GM12878 (cell line): ENCODE measurements around the gene CNIH2. TPM values are rescaled to one million over a fixed set of nuclear protein-coding genes. Genes with fewer than 3 reads are reported as not detected.

ENCODE experiments used
- ATF3 ChIP-seq: IDR thresholded peaks from 2 replicates; pipeline ENCODE4 v1.6.1; 2011; ENCODE audit warnings: low read depth, mild to moderate bottlenecking, low read length, moderate library complexity, borderline replicate concordance; ENCODE audit errors: extremely low read depth
- BCLAF1 ChIP-seq: fragments of 450-650 bp; IDR thresholded peaks from 2 replicates; pipeline ENCODE4 v1.6.1; 2017; ENCODE audit warnings: antibody characterized with exemption, mild to moderate bottlenecking, moderate library complexity
- BRCA1 ChIP-seq: IDR thresholded peaks from 2 replicates; pipeline ENCODE4 v1.6.1; 2011; ENCODE audit warnings: low read depth, low read length, improper control_type of control experiment
- ESRRA ChIP-seq: IDR thresholded peaks from 2 replicates; pipeline ENCODE4 v1.6.1; 2012; ENCODE audit warnings: mild to moderate bottlenecking, low read length, improper control_type of control experiment
- HDAC6 ChIP-seq: fragments of 200-600 bp; sonication (generic); IDR thresholded peaks from one replicate; pipeline ENCODE4 v1.8.0; 2017; ENCODE audit warnings: antibody characterized with exemption; ENCODE audit not compliant: unreplicated experiment
- MYB ChIP-seq: fragments of 150-350 bp; IDR thresholded peaks from 2 replicates; pipeline ENCODE4 v1.6.1; 2014; ENCODE audit warnings: mild to moderate bottlenecking, low read depth, low read length, borderline replicate concordance
- NFYB ChIP-seq: IDR thresholded peaks from 2 replicates; pipeline ENCODE4 v1.6.1; 2011; ENCODE audit warnings: low read depth, mild to moderate bottlenecking, low read length, improper control_type of control experiment, moderate library complexity; ENCODE audit not compliant: insufficient read depth
- RB1 ChIP-seq: fragments of 450-650 bp; formaldehyde crosslinking; IDR thresholded peaks from 2 replicates; pipeline ENCODE4 v1.6.1; 2017; ENCODE audit warnings: mild to moderate bottlenecking, borderline replicate concordance
- RELB ChIP-seq: fragments of 450-650 bp; IDR thresholded peaks from 2 replicates; pipeline ENCODE4 v1.6.1; 2017; ENCODE audit warnings: low read depth, mild to moderate bottlenecking, moderate library complexity
- RFX5 ChIP-seq: IDR thresholded peaks from 2 replicates; pipeline ENCODE4 v1.6.1; 2011; ENCODE audit warnings: low read depth, low read length, improper control_type of control experiment
- ZNF622 ChIP-seq: fragments of 450-650 bp; IDR thresholded peaks from 2 replicates; pipeline ENCODE4 v1.6.1; 2017; ENCODE audit warnings: mild to moderate bottlenecking, inconsistent platforms
- ZNF687 ChIP-seq: fragments of 450-650 bp; IDR thresholded peaks from 2 replicates; pipeline ENCODE4 v1.6.1; 2017; ENCODE audit warnings: mild to moderate bottlenecking, moderate library complexity
- polyA plus RNA-seq, 11 experiments: library from polyadenylated mRNA; depleted of rRNA in 4 of 11; unstranded in 6 of 11; stranded (reverse) in 5 of 11; fragments of >200 nt; fragmentation: Nextera tagmentation in 4 of 11; fragmentation: Illumina TruSeq in 1 of 11; extraction: Ambion mirVana in 4 of 11; extraction: Trizol in 1 of 11; gene quantifications; 1 replicate in 1 of 11; 2 replicates in 10 of 11; pipeline versions ENCODE4 v1.2.1 to v1.2.3, GENCODE V29; 2011 to 2016; ENCODE audit warnings: inconsistent platforms in 2 of 11, missing spikeins in 2 of 11, low read depth in 1 of 11
- total RNA-seq, 4 experiments: library from RNA; depleted of rRNA in 3 of 4; stranded (reverse); fragments of >200 nt in 3 of 4; fragmentation: Illumina TruSeq in 1 of 4; extraction: Trizol in 1 of 4; gene quantifications; 2 replicates each; pipeline versions ENCODE4 v1.2.1 to v1.2.3, GENCODE V29; 2013 to 2021
- TF ChIP-seq, protein P1 (sequence below): fragments of 450-650 bp; formaldehyde crosslinking; IDR thresholded peaks from 2 replicates; pipeline ENCODE4 v1.4.0; 2020; ENCODE audit warnings: mild to moderate bottlenecking, moderate library complexity

The CNIH2 gene
- total and polyA plus RNA-seq, 10 of the 15 experiments (the other 5 are each of a cell fraction or from before 2014, with no cell fraction given) = 0.07 to 1.3 (median 0.68) TPM; not detected in 2

DNA sequence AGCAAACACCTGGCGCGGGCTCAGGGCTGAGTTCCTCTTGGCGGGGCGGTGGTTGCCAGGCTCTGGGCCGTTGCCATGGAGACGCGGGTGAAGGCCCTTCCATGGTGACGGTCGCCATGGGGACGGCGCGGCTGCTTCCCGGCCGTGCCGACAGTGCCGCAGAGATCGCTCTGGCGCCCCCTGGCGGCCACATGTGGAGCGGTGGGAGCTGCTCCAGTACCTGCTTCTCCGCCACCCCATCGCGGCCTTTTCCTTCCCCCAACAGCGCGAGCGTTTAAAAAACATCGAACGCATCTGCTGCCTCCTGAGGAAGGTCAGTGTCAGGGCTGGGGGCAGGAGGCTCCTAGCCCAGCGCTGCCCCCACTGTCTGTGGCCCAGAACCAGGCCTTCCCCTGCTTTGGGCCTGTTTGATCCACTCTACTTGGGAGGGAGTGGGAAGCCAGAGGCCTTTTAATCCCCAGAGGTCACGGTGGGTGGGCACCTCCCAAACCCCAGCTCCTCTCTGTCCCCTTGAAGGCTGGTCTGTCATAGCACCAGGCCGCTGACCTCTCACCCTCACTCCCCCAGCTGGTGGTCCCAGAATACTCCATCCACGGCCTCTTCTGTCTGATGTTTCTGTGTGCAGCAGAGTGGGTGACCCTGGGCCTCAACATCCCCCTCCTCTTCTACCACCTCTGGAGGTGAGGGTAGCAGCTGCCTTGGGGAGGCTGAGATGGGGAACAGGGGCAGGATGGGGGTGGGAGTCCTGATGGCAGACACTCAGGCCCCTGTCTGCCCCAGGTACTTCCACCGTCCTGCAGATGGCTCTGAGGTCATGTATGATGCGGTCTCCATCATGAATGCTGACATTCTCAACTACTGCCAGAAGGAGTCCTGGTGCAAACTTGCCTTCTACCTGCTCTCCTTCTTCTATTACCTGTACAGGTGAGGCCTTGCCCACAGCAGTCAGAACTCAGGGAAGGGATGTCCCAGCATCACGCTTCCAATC is 4.8 kb downstream of the CNIH2 start (continued):
- no peak for TF ChIP-seq ZNF687
- TF ChIP-seq, protein P1, sequence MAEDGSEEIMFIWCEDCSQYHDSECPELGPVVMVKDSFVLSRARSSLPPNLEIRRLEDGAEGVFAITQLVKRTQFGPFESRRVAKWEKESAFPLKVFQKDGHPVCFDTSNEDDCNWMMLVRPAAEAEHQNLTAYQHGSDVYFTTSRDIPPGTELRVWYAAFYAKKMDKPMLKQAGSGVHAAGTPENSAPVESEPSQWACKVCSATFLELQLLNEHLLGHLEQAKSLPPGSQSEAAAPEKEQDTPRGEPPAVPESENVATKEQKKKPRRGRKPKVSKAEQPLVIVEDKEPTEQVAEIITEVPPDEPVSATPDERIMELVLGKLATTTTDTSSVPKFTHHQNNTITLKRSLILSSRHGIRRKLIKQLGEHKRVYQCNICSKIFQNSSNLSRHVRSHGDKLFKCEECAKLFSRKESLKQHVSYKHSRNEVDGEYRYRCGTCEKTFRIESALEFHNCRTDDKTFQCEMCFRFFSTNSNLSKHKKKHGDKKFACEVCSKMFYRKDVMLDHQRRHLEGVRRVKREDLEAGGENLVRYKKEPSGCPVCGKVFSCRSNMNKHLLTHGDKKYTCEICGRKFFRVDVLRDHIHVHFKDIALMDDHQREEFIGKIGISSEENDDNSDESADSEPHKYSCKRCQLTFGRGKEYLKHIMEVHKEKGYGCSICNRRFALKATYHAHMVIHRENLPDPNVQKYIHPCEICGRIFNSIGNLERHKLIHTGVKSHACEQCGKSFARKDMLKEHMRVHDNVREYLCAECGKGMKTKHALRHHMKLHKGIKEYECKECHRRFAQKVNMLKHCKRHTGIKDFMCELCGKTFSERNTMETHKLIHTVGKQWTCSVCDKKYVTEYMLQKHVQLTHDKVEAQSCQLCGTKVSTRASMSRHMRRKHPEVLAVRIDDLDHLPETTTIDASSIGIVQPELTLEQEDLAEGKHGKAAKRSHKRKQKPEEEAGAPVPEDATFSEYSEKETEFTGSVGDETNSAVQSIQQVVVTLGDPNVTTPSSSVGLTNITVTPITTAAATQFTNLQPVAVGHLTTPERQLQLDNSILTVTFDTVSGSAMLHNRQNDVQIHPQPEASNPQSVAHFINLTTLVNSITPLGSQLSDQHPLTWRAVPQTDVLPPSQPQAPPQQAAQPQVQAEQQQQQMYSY (CRISPR knock-in tag) = no peak
- TF ChIP-seq NFYB = no peak
- peak; percentile 69; the same call in 1 of the 2 replicates for TF ChIP-seq RB1
- TF ChIP-seq HDAC6 = no peak
- TF ChIP-seq RFX5 = peak; percentile 72; the same call in 1 of the 2 replicates
- no peak for TF ChIP-seq BCLAF1
- 0 out of 2 replicates have a peak, but pooled peaks have one; percentile 52 for TF ChIP-seq ESRRA
- TF ChIP-seq ATF3 = peak; percentile 74; the same call in 1 of the 2 replicates
- no peak for TF ChIP-seq RELB
- no peak for TF ChIP-seq ZNF622
- TF ChIP-seq MYB = no peak
- TF ChIP-seq BRCA1 = no peak; the same call in 1 of the 2 replicates
